ENCODE measurements around the gene LHX6.

Gene LHX6

DNA sequence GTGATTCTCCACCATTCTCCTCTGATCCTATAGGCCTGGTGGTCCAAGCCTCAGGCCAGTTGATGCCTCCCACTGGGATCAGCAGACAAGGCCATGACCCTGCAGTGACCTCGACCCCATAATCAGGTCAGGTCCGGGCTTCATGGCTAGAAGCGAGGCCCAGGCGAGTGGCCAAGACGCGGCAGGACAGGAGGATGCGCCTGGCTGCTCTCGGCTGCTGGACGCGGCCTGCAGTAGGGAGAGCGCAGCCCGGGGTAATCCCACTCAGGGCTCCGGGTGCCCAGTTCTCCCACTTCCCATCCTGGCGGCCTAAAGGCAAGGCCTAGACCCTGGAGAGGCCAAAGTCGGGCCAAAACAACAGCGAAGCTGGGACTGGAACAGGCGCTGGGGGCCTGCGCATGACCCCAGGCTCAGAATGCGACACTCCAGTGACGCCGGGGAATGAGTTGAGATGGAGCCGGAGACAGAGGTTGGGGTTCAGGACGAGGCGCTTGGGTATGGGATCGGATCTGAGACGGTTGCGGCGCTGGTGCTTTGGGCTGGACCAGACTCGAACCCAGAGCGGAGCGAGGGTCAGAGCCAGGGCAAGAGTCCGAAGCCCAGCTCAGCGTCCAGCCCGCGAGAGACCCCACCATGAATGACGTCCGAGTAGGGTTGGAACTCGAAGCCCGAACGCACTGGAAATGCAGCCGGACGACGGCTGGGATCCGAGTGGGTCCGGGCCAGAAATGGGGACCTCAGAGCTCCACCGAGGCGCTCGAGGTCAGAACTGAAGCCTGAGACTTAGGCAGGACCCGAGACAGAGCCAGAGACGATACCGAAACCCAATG is 3.2 kb downstream of the LHX6 start:
- Histone ChIP-seq H3K9me3 (ENCODE audit: control insufficient read depth in 5 of 5, low read length in 5 of 5) (no peaks in the 10 kb centered on the region), H3K36me3 (ENCODE audit: control insufficient read depth in 5 of 5, insufficient read depth in 5 of 5, low read length in 5 of 5) (no peaks in the 10 kb centered on the region), H3K9ac (ENCODE audit: low read length in 5 of 5) (no peak overlapping the region), H3K4me1 (ENCODE audit: control insufficient read depth in 5 of 5, insufficient read depth in 5 of 5, low read length in 5 of 5) (peaks cover 1 to 49% (median 37%) of the 10 kb centered on the region in 5 donors), H3K27ac (ENCODE audit: low read depth, low read length) (no peak overlapping the region), H3K27me3 (ENCODE audit: control insufficient read depth in 5 of 5, insufficient read depth in 4 of 5, low read length in 5 of 5) (peaks cover 58 to 86% (median 73%) of the 10 kb centered on the region in 5 donors), H3K4me3 (ENCODE audit: low read depth in 1 of 5, low read length in 5 of 5) (peak overlapping the region in 2 of 5 donors; percentile 17)

DNA sequence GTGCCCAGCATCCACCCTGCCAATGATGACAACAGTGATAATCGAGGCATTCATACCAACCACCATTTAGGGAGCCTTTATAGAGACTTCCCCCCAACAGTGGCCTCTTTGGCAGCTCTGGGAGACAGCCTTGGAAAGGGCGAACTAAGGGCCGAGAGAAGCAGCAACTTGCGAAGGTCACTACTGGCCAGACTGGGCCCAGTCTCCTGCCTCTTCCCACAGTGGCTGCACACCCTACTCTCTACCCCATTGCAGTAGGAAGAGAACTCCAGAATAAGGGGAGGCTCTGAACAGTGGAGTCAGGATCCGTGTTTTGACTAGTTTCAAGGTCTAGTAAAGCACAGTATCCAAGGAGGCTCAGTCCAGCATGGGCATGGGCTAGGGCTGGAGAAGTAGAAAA is 5.3 kb downstream of the LHX6 start:
- Histone ChIP-seq H3K4me1 (ENCODE audit: control insufficient read depth in 5 of 5, insufficient read depth in 5 of 5, low read length in 5 of 5) (peaks cover 8 to 65% (median 51%) of the 10 kb centered on the region in 5 donors), H3K9me3 (ENCODE audit: control insufficient read depth in 5 of 5, low read length in 5 of 5) (no peaks in the 10 kb centered on the region), H3K36me3 (ENCODE audit: control insufficient read depth in 5 of 5, insufficient read depth in 5 of 5, low read length in 5 of 5) (no peaks in the 10 kb centered on the region), H3K9ac (ENCODE audit: low read length in 5 of 5) (no peak overlapping the region), H3K4me3 (ENCODE audit: low read depth in 1 of 5, low read length in 5 of 5) (no peak overlapping the region), H3K27ac (ENCODE audit: low read depth, low read length) (no peak overlapping the region), H3K27me3 (ENCODE audit: control insufficient read depth in 5 of 5, insufficient read depth in 4 of 5, low read length in 5 of 5) (peaks cover 58 to 89% (median 79%) of the 10 kb centered on the region in 5 donors)

DNA sequence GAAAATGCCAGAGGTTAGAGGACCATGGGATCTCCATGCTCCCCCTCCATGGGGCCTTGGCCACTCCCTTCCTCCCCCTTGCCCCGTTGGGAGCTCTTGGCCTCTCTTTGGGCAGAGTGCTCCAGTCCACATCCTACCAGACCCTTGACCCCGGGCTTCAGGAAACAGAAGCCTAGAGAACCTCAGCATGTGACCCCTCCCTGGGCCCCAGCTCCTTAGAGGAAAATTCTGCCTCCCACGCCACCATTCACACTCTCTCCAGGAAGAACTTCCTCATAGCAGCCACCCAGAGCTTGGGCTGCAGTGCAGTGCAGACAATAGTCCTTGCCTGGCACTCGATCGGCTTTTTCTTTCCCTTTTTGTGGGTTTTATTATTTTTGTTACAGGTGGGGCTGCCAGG is 6.0 kb downstream of the LHX6 start:
- Histone ChIP-seq H3K9me3 (ENCODE audit: control insufficient read depth in 5 of 5, low read length in 5 of 5) (no peaks in the 10 kb centered on the region), H3K36me3 (ENCODE audit: control insufficient read depth in 5 of 5, insufficient read depth in 5 of 5, low read length in 5 of 5) (no peaks in the 10 kb centered on the region), H3K4me1 (ENCODE audit: control insufficient read depth in 5 of 5, insufficient read depth in 5 of 5, low read length in 5 of 5) (peaks cover 8 to 67% (median 47%) of the 10 kb centered on the region in 5 donors), H3K27ac (ENCODE audit: low read depth, low read length) (no peak overlapping the region), H3K4me3 (ENCODE audit: low read depth in 1 of 5, low read length in 5 of 5) (peak overlapping the region in 1 of 5 donors; percentile 9), H3K27me3 (ENCODE audit: control insufficient read depth in 5 of 5, insufficient read depth in 4 of 5, low read length in 5 of 5) (peaks cover 64 to 90% (median 86%) of the 10 kb centered on the region in 5 donors), H3K9ac (ENCODE audit: low read length in 5 of 5) (no peak overlapping the region)

DNA sequence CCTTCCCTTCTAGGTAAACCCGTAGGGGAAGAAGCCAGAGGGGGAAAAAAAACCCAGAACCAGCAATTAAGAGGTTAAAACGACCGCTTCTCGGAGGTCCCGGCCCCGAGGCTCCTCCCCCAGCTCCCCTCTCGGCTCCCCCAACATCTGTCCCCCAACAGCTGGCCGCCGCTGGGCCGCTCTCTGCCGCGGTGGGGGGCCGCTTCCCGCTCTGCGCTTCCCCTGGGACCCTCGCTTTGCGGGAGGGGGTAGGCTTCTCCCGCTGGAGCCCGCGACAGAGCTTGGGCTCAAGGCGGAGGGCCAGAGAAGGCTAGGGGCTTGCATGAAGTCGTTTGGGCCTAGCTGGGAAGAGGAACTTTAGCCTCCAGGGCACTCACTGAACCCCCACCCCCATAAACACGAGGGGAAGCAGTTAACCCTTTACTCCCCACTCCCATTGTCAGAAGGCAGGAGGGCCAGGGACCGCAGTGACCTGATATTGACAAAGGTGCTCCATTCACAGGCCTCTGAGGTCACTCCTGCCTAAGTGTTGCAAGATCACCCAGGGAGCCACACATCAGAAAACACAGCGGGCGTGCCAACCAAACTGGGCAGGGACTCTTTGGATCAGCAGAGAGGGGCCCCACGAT is 7.5 kb downstream of the LHX6 start:
- Histone ChIP-seq H3K27ac (ENCODE audit: low read depth, low read length) (no peak overlapping the region), H3K9me3 (ENCODE audit: control insufficient read depth in 5 of 5, low read length in 5 of 5) (no peaks in the 10 kb centered on the region), H3K4me3 (ENCODE audit: low read depth in 1 of 5, low read length in 5 of 5) (no peak overlapping the region), H3K4me1 (ENCODE audit: control insufficient read depth in 5 of 5, insufficient read depth in 5 of 5, low read length in 5 of 5) (peaks cover 8 to 63% (median 35%) of the 10 kb centered on the region in 5 donors), H3K27me3 (ENCODE audit: control insufficient read depth in 5 of 5, insufficient read depth in 4 of 5, low read length in 5 of 5) (peaks cover 64 to 92% (median 77%) of the 10 kb centered on the region in 5 donors), H3K9ac (ENCODE audit: low read length in 5 of 5) (no peak overlapping the region), H3K36me3 (ENCODE audit: control insufficient read depth in 5 of 5, insufficient read depth in 5 of 5, low read length in 5 of 5) (peaks cover 0 to 2% (median 0%) of the 10 kb centered on the region in 5 donors)

DNA sequence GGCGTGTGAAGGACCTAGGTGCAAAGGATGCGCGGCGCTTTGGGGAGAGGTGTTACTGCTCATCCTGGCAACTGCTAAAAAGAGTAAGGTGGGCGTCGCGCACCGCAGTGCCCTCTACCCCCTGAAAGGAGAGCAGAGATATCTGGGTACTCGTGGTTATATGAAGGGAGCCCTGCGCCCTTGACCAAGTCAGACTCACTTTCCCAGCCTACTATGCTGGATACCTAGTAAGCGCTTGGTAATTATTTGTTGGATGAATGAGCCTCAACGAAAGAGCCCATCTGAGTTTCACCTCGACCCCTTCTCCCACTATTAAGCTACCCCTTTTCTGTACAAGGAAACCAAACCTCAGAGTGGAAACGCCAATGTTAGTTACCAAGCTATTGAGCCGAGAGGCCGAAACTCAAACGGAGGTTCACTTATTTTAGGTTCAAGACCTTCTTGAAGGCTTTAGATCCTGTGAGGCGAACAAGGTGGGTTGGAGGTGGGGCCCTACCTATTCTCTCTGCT is 8.0 kb downstream of the LHX6 start:
- H3K4me3 ChIP-seq (ENCODE audit: low read depth in 1 of 5, low read length in 5 of 5) = no peak overlapping the region
- no peaks in the 10 kb centered on the region for H3K9me3 ChIP-seq (ENCODE audit: control insufficient read depth in 5 of 5, low read length in 5 of 5)
- peaks cover 58 to 89% (median 76%) of the 10 kb centered on the region in 5 donors for H3K27me3 ChIP-seq (ENCODE audit: control insufficient read depth in 5 of 5, insufficient read depth in 4 of 5, low read length in 5 of 5)
- H3K36me3 ChIP-seq (ENCODE audit: control insufficient read depth in 5 of 5, insufficient read depth in 5 of 5, low read length in 5 of 5) = peaks cover 0 to 2% (median 0%) of the 10 kb centered on the region in 5 donors
- no peak overlapping the region for H3K9ac ChIP-seq (ENCODE audit: low read length in 5 of 5)
- H3K4me1 ChIP-seq (ENCODE audit: control insufficient read depth in 5 of 5, insufficient read depth in 5 of 5, low read length in 5 of 5) = peaks cover 8 to 57% (median 29%) of the 10 kb centered on the region in 5 donors
- H3K27ac ChIP-seq (ENCODE audit: low read depth, low read length) = no peak overlapping the region

DNA sequence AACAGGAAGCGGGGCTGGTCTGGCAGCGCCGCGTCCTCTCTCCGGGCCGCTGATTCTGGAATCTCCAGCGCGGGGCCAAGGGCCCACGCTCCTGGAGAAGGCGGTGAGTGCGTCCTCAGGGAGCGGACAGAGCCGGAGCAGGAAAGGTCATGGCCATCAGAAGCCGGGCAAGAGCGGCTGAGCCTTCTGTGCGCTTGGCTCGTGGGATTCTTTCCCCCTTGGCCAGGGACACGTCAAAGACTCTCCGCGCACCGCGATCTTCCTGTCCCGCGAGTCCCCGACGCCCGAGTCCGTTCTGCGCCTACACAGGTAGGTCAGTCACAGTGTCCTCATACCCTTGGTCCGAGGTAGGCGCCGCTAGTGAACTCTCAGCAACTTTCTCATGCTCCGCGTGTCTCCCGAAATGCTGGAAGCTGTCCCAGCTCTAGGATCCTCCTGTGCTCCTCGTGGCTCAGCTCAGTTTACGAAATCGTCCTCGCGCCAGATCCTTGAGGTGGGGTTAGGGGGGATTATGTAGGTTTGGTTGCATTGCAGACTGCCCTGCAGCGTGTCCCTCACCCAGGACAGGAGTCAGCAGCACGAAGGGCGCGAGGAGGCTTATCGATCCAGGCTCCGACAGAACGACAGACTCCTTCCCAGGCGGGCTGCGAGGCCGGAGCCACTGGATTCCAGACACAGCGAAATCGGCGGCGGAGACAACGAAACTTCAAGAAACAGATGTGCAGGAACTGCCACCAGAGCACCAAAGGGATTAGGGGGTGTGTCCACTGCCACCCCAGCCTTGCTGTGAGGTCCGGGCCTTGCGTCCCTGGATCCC is 8.7 kb downstream of the LHX6 start:
- H3K4me1 ChIP-seq (ENCODE audit: control insufficient read depth in 5 of 5, insufficient read depth in 5 of 5, low read length in 5 of 5) = peaks cover 8 to 51% (median 28%) of the 10 kb centered on the region in 5 donors
- H3K4me3 ChIP-seq (ENCODE audit: low read depth in 1 of 5, low read length in 5 of 5) = peak overlapping the region; percentile 5 to 65 (median 42)

DNA sequence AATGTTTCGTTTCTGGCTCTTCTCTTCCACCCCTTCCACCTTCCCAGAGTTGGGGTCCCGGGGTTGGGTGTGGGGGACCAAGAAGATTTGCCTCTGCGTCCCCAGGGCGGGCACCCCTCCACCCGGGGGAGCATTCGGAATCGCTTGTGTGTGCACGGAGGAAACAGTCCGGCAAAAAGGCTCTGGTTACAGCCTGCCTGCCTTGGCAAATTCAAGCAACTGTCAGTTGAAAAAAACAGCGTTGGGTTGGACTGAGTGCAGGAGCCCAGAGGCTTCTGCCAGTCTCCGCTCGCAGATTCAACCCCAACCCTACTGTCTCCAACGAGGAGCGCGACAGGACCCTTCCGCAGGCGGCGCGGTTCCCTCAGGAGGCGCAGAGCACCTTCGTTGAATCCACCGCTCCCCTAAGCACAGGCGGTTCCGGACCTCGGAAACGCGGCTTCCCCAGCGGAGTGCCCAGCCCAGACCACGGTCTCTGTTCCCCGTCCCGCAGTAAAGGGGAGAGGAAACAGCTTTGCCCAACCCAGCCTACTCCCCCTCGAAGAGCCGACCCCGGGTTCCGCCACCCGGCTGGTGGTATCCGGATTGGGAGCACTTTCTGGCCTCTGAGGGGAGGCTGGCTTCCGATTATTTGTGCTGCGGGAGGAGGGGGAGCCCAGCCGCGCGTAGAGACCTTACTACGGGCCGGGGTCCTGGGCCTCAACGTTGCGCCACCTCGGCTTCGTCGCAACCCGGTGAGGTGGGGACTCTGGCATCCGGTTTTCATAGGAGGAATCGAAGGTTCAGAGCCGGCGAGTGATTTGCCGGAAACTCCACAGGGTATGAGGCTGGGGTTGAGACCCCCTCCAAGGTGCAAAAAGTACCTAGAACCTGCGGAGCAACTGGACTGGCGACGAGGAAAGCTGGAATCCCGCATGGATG is 9.6 kb downstream of the LHX6 start:
- peaks cover 8 to 52% (median 30%) of the 10 kb centered on the region in 5 donors for H3K4me1 ChIP-seq (ENCODE audit: control insufficient read depth in 5 of 5, insufficient read depth in 5 of 5, low read length in 5 of 5)
- no peaks in the 10 kb centered on the region for H3K9me3 ChIP-seq (ENCODE audit: control insufficient read depth in 5 of 5, low read length in 5 of 5)
- H3K36me3 ChIP-seq (ENCODE audit: control insufficient read depth in 5 of 5, insufficient read depth in 5 of 5, low read length in 5 of 5) = peaks cover 0 to 2% (median 0%) of the 10 kb centered on the region in 5 donors
- H3K9ac ChIP-seq (ENCODE audit: low read length in 5 of 5) = no peak overlapping the region
- H3K27ac ChIP-seq (ENCODE audit: low read depth, low read length) = no peak overlapping the region
- peak overlapping the region in 4 of 5 donors; percentile 5 to 50 (median 36) for H3K4me3 ChIP-seq (ENCODE audit: low read depth in 1 of 5, low read length in 5 of 5)
- peaks cover 51 to 83% (median 74%) of the 10 kb centered on the region in 5 donors for H3K27me3 ChIP-seq (ENCODE audit: control insufficient read depth in 5 of 5, insufficient read depth in 4 of 5, low read length in 5 of 5)

More for the DNA sequence above, 8.7 kb downstream of the LHX6 start:
- Histone ChIP-seq H3K9ac (ENCODE audit: low read length in 5 of 5) (no peak overlapping the region), H3K9me3 (ENCODE audit: control insufficient read depth in 5 of 5, low read length in 5 of 5) (no peaks in the 10 kb centered on the region), H3K36me3 (ENCODE audit: control insufficient read depth in 5 of 5, insufficient read depth in 5 of 5, low read length in 5 of 5) (peaks cover 0 to 2% (median 0%) of the 10 kb centered on the region in 5 donors), H3K27ac (ENCODE audit: low read depth, low read length) (no peak overlapping the region), H3K27me3 (ENCODE audit: control insufficient read depth in 5 of 5, insufficient read depth in 4 of 5, low read length in 5 of 5) (peaks cover 52 to 86% (median 74%) of the 10 kb centered on the region in 5 donors)

DNA sequence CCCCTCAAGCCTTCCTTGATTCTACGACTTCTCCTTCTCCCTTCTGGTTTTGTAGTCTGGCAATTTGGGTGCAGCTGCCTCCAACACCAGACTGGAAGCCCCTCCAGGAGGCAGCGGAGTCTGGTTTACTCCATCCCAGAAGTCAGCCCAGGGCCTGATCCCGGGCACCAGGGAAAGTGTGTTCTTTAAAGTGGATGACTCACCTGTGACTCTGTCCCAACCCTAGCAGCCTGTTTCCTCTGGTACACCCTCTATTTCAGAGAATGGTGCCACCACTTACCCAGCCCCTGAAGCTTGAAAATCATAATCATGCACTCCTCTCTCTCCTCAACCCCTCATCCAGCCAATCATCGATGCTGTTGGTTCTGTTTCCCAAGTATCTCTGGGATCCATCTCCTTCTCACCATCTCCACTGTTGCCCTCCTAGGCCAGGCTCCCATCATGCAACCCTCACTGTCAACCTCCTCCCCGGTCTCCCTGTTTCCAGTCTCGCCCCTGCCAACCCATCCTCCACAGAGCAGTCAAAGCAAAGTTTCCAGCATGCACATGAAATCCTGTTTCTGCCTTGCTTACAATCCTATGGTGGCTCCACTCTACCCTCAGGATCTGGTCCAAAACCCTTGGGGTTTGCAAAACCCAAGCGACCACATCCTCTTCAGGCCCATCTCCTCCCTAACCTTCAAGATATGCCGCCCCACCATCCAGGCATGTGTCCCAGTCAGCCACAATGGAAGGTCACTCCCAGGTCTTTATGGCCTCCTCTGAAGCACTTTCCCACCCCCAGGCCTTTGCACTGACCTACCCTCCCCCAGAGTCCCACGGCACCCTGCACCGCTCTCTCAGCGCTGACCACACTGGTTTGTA is 10.5 kb downstream of the LHX6 start:
- H3K4me3 ChIP-seq (ENCODE audit: low read depth in 1 of 5, low read length in 5 of 5) = peak overlapping the region in 2 of 5 donors; percentile 13 to 17
- H3K9me3 ChIP-seq (ENCODE audit: control insufficient read depth in 5 of 5, low read length in 5 of 5) = no peaks in the 10 kb centered on the region
- H3K9ac ChIP-seq (ENCODE audit: low read length in 5 of 5) = no peak overlapping the region
- H3K27ac ChIP-seq (ENCODE audit: low read depth, low read length) = no peak overlapping the region
- peaks cover 8 to 48% (median 38%) of the 10 kb centered on the region in 5 donors for H3K4me1 ChIP-seq (ENCODE audit: control insufficient read depth in 5 of 5, insufficient read depth in 5 of 5, low read length in 5 of 5)
- H3K27me3 ChIP-seq (ENCODE audit: control insufficient read depth in 5 of 5, insufficient read depth in 4 of 5, low read length in 5 of 5) = peaks cover 51 to 82% (median 75%) of the 10 kb centered on the region in 5 donors
- peaks cover 0 to 2% (median 0%) of the 10 kb centered on the region in 5 donors for H3K36me3 ChIP-seq (ENCODE audit: control insufficient read depth in 5 of 5, insufficient read depth in 5 of 5, low read length in 5 of 5)
